ENCODE measurements around the gene ALS2CL.

The ALS2CL gene

GRCh38 chr3:46664188-46664970, 29.1 kb downstream of the ALS2CL start:
- no peak for DNase-seq

DNA sequence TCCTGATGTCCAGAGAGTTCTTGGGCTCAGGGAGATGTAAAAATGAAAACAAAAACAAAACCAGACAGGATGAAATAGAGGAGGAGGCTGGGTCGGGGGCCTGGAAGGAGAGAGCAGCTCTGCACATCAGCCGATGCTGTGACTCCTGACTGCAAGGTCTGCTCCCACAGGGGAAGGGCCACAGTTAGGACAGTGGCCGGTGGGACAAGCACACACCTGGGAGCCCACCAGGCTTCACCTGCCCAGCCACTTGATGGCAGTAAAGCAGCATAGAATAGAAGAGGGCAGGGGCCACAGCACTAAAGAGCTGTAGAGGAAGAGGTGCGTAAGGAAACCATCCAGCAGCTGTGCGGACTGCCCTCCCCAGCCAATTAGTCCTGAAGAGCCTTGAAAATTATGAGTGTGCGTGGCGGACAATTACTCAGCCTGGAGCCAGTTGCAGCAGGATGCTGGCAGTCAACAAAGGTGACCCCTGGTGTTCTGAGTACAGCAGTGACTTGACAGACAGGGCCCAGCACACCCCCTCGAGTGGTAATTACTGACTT, 29.8 kb downstream of the ALS2CL start:
- DNase-seq, result no peak

DNA sequence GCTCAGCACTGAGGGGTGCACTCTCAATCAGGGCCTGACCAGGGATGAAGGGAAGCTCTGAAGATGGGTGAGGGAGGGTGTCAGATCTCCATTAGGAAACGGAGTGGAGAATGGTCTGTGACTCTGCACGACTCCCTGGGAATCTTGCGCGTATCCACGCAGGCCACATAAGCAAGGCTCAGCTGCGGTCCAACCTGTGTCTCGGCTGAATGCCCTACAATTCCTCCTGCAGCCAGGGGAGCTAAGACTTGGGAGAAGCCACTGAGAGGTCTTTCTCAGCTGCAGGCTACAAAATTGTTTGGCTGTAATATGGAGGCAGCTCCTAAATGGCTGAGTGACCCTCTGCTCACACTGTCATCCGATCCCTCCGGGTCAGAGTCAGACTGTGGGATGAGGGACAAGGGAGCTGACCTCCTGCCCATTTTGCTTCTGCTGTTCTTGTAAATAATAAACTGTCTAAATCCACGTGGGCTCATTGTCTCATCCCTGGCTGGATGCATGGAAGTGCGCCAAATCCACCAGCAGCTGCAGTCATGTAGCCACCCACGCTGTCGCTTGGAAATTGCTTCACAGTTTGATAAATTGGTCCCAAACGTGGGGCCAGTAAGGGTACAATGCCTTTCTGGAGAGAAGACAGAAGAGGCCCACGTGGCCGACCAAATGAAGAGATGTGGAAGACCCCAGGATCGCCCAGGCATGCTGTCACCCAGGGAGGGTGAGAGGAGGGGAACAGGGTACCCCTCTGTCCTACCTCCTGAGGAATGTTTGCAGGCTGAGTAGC, 30.5 kb downstream of the ALS2CL start:
- no peak for DNase-seq

DNA sequence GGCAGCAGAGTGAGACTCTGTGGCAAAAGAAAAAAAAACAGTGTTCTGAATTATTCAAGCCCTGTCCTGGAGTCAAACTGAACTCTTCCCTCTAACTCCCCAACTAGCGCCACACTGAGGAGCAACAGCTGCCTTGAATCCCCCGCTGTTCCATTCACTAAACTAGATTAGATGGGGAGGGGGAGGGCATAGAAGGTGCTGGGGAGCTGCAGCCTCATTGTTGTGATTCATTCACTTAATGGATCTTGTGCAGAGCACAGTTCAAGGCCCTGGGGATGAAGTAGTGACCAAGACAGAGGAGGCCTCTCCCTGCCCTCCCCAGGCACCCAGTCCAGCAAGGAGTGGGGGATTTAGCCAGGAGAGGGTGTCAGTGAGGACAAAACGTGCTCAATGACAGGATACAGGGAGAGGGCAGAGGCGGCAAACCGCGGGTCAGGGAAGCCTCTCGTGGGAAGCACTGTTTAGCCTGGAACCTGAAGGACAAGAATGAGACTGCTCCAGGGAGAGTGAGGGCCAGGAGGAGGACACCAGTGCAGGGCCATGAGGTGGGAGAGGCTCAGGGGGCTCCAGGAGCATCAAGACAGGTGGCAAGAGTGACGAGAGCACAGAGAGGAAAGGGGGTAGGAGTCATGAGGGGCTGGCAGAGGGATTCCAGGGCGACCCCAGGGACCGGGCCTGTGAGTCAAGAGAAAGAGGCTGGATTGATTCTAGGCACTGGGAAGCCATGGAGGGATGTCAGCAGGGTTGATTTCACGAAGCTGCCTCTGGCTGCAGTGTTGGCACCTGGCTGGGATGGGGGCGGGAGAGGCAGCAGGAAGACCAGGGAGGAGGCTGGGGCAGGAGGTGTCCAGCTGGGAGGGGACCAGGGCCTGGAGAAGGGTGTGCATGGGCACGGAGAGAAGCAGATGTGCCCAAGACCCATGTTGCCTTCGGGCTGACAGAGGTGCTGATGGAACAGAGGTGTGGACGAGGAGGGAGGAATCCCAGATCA, 31.4 kb downstream of the ALS2CL start:
- DNase-seq, result no peak

DNA sequence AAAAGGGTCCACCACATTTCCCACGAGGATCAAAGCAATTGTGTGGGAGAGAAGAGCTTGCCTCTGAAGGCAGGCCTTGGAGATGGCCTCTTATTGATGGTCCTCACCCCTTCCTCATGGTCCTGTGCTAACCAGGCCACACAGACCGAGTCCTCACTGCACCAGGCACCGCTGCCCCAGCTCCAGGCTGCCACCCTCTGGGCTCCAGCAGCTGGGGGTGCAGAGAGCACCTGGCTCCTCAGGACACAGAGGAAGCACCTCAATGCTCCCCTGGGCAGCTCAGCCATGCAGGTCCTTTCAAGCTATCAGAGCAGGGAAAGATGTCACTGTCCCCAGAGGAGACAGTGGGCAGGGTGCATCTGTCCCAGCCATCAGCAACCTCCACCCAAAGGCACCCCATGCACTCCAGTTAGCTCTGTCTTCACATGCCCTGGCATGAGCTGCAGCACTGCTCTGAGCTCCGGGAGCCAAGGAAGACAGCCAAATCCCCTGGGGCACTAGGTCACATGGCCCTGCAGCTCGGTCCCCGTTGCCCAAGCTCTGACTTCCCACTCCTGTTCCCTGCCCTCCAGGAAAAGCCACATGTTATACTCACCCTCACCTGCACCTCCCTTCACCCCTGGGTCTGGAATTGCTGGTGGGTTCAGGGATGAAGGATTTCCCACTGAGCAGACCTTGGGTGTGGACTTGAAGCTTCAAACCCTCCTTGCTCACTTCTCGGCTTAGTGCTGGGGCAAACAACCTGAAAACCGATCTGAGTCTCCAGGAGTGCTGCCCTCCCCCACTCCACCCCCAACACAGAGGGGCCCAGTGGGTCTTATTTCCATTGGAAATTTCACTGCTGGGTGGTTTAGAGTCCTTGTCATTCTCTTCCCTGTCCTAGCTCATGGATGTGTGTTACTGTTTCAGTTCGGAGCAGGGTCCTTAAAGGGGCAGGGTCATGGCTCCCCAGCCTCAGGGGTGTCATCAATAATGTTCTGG, 32.6 kb downstream of the ALS2CL start:
- DNase-seq, result no peak

DNA sequence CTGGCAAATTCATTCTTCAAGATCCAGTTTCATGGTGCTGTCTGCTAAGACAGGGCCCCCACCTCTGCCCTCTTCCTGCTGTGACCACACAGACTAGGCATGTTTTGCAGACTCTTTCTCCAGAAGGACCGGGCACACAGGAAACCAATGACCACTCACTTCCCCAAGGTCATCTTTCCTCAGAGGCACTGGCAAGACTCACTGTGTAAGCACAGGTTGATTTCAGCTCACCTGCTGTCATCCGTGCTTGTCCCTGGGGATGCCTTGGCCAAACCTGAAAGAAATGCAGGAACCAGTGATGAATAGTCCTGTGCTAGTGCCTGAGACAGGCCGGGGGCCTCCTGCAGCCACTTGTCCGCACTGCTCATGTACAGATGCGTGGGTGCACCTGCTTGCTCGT, 33.5 kb downstream of the ALS2CL start:
- DNase-seq, result no peak

GRCh38 chr3:46659285-46659684, 34.2 kb downstream of the ALS2CL start:
- DNase-seq, result no peak

- DNase-seq, result no peak
Observed at GRCh38 chr3:46656778-46657556, 36.5 kb downstream of the ALS2CL start.

- DNase-seq, result no peak
Observed at GRCh38 chr3:46655271-46655670, 38.2 kb downstream of the ALS2CL start.

DNA sequence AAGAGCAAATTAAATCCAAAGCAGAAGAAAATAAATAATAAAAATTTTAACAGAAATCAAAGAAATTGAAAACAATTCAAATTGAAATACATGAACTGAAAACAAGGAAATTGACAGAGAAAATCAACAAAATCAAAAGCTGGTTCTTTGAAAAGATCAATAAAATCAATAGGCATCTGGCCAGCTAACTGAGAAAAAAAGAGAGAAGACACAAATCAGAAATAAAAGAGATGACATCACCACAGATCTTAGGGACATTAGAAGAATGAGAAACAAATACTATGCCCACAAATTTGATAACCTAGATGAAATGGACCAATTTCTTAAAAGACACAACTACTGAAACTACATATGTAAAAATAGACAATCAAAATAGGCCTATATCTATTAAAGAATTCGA, 42.4 kb downstream of the ALS2CL start:
- no peak for DNase-seq

DNA sequence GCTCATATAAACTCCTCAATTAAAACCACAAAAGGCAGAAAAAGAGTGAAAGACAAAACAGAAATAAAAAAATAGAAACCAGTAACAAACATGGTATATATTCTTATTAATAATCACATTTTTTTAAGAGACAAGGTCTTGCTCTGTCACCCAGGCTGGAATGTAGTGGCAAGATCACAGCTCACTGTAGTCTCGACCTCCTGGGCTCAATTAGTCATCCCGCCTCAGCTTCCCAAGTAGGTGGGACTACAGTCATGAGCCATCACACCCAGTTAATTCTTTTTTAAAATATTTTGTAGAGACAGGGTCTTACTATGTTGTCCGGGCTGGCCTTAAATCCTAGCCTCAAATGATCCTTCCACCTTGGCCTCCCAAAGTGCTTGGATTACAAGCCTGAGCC, 44.0 kb downstream of the ALS2CL start:
- no peak for DNase-seq

DNA sequence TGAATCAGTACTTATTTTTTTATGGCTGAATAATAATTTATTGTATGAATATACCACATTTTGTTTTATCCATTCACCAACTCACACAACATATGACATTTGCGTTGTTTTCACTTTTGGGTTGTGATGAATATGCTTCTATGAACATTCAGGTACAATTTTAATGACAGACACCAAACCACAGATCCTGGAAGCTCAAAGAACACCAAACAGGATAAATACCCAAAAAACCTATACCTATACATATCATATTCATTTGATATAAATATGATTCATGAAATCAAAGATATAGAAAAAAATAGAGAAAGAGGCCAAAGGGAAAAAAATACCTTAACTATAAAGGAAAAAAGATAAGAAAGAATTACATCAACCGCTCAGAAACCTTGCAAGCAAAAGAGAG, 45.4 kb downstream of the ALS2CL start:
- no peak for DNase-seq

- no peak for DNase-seq
Observed at GRCh38 chr3:46646700-46647099, 46.8 kb downstream of the ALS2CL start.

GRCh38 chr3:46643701-46644100, 49.8 kb downstream of the ALS2CL start:
- DNase-seq, result no peak

GRCh38 chr3:46642971-46643370, 50.5 kb downstream of the ALS2CL start:
- no peak for DNase-seq

DNA sequence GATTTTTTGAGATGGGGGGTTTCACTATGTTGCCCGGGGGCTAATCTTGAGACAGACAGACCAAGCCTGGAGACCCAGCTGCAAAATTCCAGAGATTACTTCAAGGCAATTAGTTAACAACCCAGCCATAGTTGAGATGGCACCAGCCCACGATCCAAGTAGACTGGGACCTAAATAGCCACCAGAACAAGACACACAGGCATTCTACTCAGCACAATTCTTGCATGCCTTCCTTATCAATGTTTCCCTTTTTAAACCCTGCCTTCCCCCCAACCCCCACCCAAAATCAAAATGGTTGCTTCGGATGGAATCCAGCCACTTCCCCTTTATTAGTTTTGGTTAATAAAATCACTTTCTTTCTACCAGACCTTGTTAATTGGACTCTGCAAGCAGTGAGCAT, 52.6 kb downstream of the ALS2CL start:
- no peak for DNase-seq

DNA sequence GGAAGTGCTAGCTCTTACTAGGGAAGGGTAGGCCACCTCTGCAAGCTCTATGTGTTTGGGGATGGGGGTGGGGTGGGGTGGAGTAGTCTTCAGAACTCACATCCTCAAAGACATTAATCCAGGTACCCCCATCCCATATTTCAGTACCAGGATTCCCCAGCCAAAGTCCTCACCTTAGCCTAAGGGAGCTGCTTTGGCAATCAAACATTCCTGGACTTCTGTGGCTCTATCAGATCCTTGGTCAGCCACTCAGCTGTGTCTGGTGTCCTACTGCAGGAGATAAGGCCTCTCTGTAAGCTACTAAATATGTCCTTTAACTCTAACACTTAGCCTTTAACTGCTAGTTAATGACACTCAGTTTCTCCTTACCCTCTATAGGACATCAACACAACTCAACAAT, 54.3 kb downstream of the ALS2CL start:
- no peak for DNase-seq

GRCh38 chr3:46634856-46635255, 58.6 kb downstream of the ALS2CL start:
- no peak for DNase-seq

- no peak for DNase-seq
Observed at GRCh38 chr3:46632792-46633191, 60.7 kb downstream of the ALS2CL start.
